Astrocyte (in vitro differentiated cells and primary cell): ENCODE measurements around the gene ACADSB. TPM values are rescaled to one million over a fixed set of nuclear protein-coding genes. Genes with fewer than 3 reads are reported as not detected.

Experiments used
- DNase-seq: peaks from one replicate; pipeline ENCODE4 v3.0.0-alpha.2; 2010; ENCODE audit warnings: low read depth
- FAIRE-seq: peaks from 2 replicates; lab custom pipeline; 2011; peaks lifted over from hg19 to GRCh38; lab: Jason Lieb, UNC
- H2AFZ ChIP-seq: 2 replicates; pipeline ENCODE4 v1.6.0; 2012; ENCODE audit warnings: low read depth, low read length, inconsistent platforms
- H3K27ac ChIP-seq: 2 replicates; pipeline ENCODE4 v1.5.1; 2011; ENCODE audit warnings: low read depth, low read length, inconsistent platforms
- H3K27me3 ChIP-seq: 2 replicates; pipeline ENCODE4 v1.6.0; 2011; ENCODE audit warnings: low read length, inconsistent platforms; ENCODE audit not compliant: insufficient read depth
- H3K36me3 ChIP-seq: 2 replicates; pipeline ENCODE4 v1.5.1; 2011; ENCODE audit warnings: low read length, inconsistent platforms; ENCODE audit not compliant: insufficient read depth
- H3K4me1 ChIP-seq: 2 replicates; pipeline ENCODE4 v1.5.1; 2011; ENCODE audit warnings: low read length, inconsistent platforms; ENCODE audit not compliant: insufficient read depth
- H3K4me2 ChIP-seq: 2 replicates; pipeline ENCODE4 v1.6.0; 2012; ENCODE audit warnings: low read length, inconsistent platforms
- H3K4me3 ChIP-seq: 2 replicates; pipeline ENCODE4 v1.5.1; 2011; ENCODE audit warnings: low read depth, mild to moderate bottlenecking, low read length, inconsistent platforms; ENCODE audit not compliant: insufficient read depth
- H3K79me2 ChIP-seq: 2 replicates; pipeline ENCODE4 v1.6.0; 2012; ENCODE audit warnings: mild to moderate bottlenecking, low read length, inconsistent platforms; ENCODE audit not compliant: insufficient read depth
- H3K9ac ChIP-seq: 2 replicates; pipeline ENCODE4 v1.6.0; 2012; ENCODE audit warnings: mild to moderate bottlenecking, low read length, inconsistent platforms
- H3K9me3 ChIP-seq: 2 replicates; pipeline ENCODE4 v1.5.1; 2012; ENCODE audit warnings: low read depth, mild to moderate bottlenecking, low read length, inconsistent platforms; ENCODE audit not compliant: insufficient read depth
- H4K20me1 ChIP-seq: 2 replicates; pipeline ENCODE4 v1.6.0; 2012; ENCODE audit warnings: low read length, inconsistent platforms; ENCODE audit not compliant: insufficient read depth
- H3K27ac Mint-ChIP-seq: one replicate; pipeline ENCODE4 v1.8.0; 2021; ENCODE audit warnings: mild to moderate bottlenecking, mixed read lengths; ENCODE audit not compliant: unreplicated experiment
- H3K27me3 Mint-ChIP-seq: one replicate; pipeline ENCODE4 v1.8.0; 2021; ENCODE audit warnings: low read depth, mixed read lengths; ENCODE audit not compliant: unreplicated experiment
- H3K36me3 Mint-ChIP-seq: one replicate; pipeline ENCODE4 v1.8.0; 2021; ENCODE audit warnings: low read depth, mixed read lengths; ENCODE audit not compliant: unreplicated experiment
- H3K4me1 Mint-ChIP-seq: one replicate; pipeline ENCODE4 v1.8.0; 2021; ENCODE audit warnings: low read depth, mixed read lengths; ENCODE audit not compliant: unreplicated experiment
- H3K4me3 Mint-ChIP-seq: one replicate; pipeline ENCODE4 v1.8.0; 2021; ENCODE audit warnings: mild to moderate bottlenecking, moderate library complexity, mixed read lengths; ENCODE audit not compliant: unreplicated experiment
- H3K9me3 Mint-ChIP-seq: one replicate; pipeline ENCODE4 v1.8.0; 2021; ENCODE audit warnings: mild to moderate bottlenecking, mixed read lengths; ENCODE audit not compliant: unreplicated experiment
- CTCF ChIP-seq: IDR thresholded peaks from 2 replicates; pipeline ENCODE4 v1.5.1; 2011; ENCODE audit warnings: low read depth, mild to moderate bottlenecking, inconsistent platforms, low read length, moderate library complexity; ENCODE audit not compliant: insufficient read depth
- EZH2 ChIP-seq: IDR thresholded peaks from 2 replicates; pipeline ENCODE4 v1.6.1; 2012; ENCODE audit warnings: mild to moderate bottlenecking, low read length, inconsistent platforms; ENCODE audit not compliant: insufficient read depth
- total RNA-seq: library from RNA; stranded (reverse); gene quantifications from 2 replicates; pipeline ENCODE4 v1.2.1, GENCODE V29; 2021

Gene ACADSB
- total RNA-seq, 1 donor from 2014 or later, result 10.0 TPM

GRCh38 chr10:123038782-123039631 is 30.2 kb downstream of the ACADSB start:
- no peaks in the 10 kb centered on the region for H3K36me3 ChIP-seq
- no peak overlapping the region for H3K4me3 ChIP-seq
- Mint-ChIP-seq H3K27ac (no peak overlapping the region), H3K4me3 (no peak overlapping the region), H3K27me3 (no peaks in the 10 kb centered on the region), H3K36me3 (no peaks in the 10 kb centered on the region), H3K4me1 (no peaks in the 10 kb centered on the region), H3K9me3 (no peaks in the 10 kb centered on the region)
- no peak for DNase-seq
- no peak for TF ChIP-seq EZH2
- no peak for TF ChIP-seq CTCF
- no peaks in the 10 kb centered on the region for H3K4me1 ChIP-seq
- H3K27ac ChIP-seq, result no peak overlapping the region
- no peak for FAIRE-seq
- H3K27me3 ChIP-seq, result no peaks in the 10 kb centered on the region
- H3K9ac ChIP-seq, result no peak overlapping the region
- no peaks in the 10 kb centered on the region for H4K20me1 ChIP-seq
- H3K79me2 ChIP-seq, result no peaks in the 10 kb centered on the region
- H3K4me2 ChIP-seq, result no peak overlapping the region
- H3K9me3 ChIP-seq, result no peaks in the 10 kb centered on the region
- no peak overlapping the region for H2AFZ ChIP-seq

- H3K36me3 Mint-ChIP-seq, result no peaks in the 10 kb centered on the region
- no peak overlapping the region for H3K9ac ChIP-seq
- TF ChIP-seq CTCF (no peak), EZH2 (no peak)
- no peak overlapping the region for H3K4me3 ChIP-seq
- no peaks in the 10 kb centered on the region for H3K27me3 ChIP-seq
- H3K4me1 Mint-ChIP-seq, result no peaks in the 10 kb centered on the region
- H3K27ac ChIP-seq, result no peak overlapping the region
- DNase-seq (no peak), FAIRE-seq (no peak)
- no peak overlapping the region for H3K4me3 Mint-ChIP-seq
- H3K4me2 ChIP-seq, result no peak overlapping the region
- no peak overlapping the region for H3K27ac Mint-ChIP-seq
- no peaks in the 10 kb centered on the region for H4K20me1 ChIP-seq
- H3K36me3 ChIP-seq, result no peaks in the 10 kb centered on the region
- H3K4me1 ChIP-seq, result no peaks in the 10 kb centered on the region
- no peaks in the 10 kb centered on the region for H3K9me3 Mint-ChIP-seq
- no peak overlapping the region for H2AFZ ChIP-seq
- H3K27me3 Mint-ChIP-seq, result no peaks in the 10 kb centered on the region
- H3K9me3 ChIP-seq, result no peaks in the 10 kb centered on the region
- no peaks in the 10 kb centered on the region for H3K79me2 ChIP-seq
Measured at GRCh38 chr10:123039632-123039930, 30.8 kb downstream of the ACADSB start.
